Measurements from ENCODE around the gene SMARCA5.

Gene SMARCA5

DNA sequence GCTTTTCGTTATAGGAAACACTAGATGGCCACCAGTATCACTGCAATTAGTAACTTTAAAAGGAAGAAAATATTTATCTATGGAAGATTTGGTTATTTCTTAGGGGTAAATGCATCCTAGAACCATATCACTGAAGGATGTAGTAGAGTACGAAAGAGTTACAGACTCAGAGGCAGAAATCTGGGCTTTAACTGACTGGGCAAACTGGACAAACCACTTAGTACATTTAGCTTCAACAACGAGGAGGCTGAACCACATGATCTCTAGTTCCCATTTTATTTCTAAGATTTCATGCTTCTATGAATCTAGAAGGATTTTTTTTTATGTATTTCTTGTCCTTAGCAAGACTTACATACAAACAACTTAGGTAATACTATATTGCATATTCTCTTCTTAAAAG is 93.0 kb downstream of the SMARCA5 start:
- no peak for DNase-seq (ENCODE audit: low spot score)
- TF ChIP-seq, protein P1, sequence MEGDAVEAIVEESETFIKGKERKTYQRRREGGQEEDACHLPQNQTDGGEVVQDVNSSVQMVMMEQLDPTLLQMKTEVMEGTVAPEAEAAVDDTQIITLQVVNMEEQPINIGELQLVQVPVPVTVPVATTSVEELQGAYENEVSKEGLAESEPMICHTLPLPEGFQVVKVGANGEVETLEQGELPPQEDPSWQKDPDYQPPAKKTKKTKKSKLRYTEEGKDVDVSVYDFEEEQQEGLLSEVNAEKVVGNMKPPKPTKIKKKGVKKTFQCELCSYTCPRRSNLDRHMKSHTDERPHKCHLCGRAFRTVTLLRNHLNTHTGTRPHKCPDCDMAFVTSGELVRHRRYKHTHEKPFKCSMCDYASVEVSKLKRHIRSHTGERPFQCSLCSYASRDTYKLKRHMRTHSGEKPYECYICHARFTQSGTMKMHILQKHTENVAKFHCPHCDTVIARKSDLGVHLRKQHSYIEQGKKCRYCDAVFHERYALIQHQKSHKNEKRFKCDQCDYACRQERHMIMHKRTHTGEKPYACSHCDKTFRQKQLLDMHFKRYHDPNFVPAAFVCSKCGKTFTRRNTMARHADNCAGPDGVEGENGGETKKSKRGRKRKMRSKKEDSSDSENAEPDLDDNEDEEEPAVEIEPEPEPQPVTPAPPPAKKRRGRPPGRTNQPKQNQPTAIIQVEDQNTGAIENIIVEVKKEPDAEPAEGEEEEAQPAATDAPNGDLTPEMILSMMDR (IDR thresholded peaks at IDR 0.05; ENCODE audit: extremely low read depth, insufficient read depth, missing control alignments), result no peak
- in situ Hi-C loops (cut with MboI; ENCODE audit: low pct_unique_long_range_greater_than_20kb, low sequenced_read_pairs, unreplicated experiment), result no loop called here

Measured in GM13977 (cell line).